Esophagus squamous epithelium (tissue), 5 donors: ENCODE measurements around the gene LGI1. TPM values are rescaled to one million over a fixed set of nuclear protein-coding genes. Genes with fewer than 3 reads are reported as not detected.
A peak's percentile ranks its signal among the peaks of the same experiment; 100 is the strongest.

Experiments used
- DNase-seq: peaks from one replicate; lab custom pipeline; 2025; lab: John Stamatoyannopoulos, UW
- H3K27ac ChIP-seq, 4 donors: fragments of 200-600 bp; sonication (generic); one replicate each; pipeline ENCODE4 v1.5.1; 2016 to 2019; ENCODE audit warnings: mild to moderate bottlenecking in 1 of 4
- H3K27me3 ChIP-seq, 4 donors: fragments of 200-600 bp; sonication (generic); 1 replicate in 3 of 4; 2 replicates in 1 of 4; pipeline versions ENCODE4 v1.5.1 to v1.6.0; 2017 to 2021; ENCODE audit warnings: antibody characterized with exemption in 1 of 4
- H3K36me3 ChIP-seq, 3 donors: fragments of 200-600 bp; sonication (generic); one replicate each; pipeline ENCODE4 v1.5.1; 2016 to 2019
- H3K4me1 ChIP-seq, 3 donors: fragments of 200-600 bp; sonication (generic); one replicate each; pipeline ENCODE4 v1.5.1; 2017 to 2019
- H3K4me3 ChIP-seq, 4 donors: fragments of 200-600 bp; sonication (generic); 1 replicate in 3 of 4; 2 replicates in 1 of 4; pipeline ENCODE4 v1.5.1; 2016 to 2019; ENCODE audit warnings: mild to moderate bottlenecking in 2 of 4, moderate library complexity in 1 of 4
- H3K9me3 ChIP-seq, 3 donors: fragments of 200-600 bp; sonication (generic); one replicate each; pipeline ENCODE4 v1.5.1; 2016 to 2019
- POLR2A ChIP-seq, 4 donors: fragments of 450-650 bp; IDR thresholded peaks; one replicate each; pipeline ENCODE4 v1.6.1; 2017; ENCODE audit warnings: antibody characterized with exemption in 4 of 4, mild to moderate bottlenecking in 4 of 4, moderate library complexity in 3 of 4
- WGBS, 2 donors: methylation state at CpG; one replicate each; pipeline ENCODE4 v1.1.5; 2018; 5-methylcytosine and 5-hydroxymethylcytosine counted together
- intact Hi-C: fragments of 100-400 bp; cut with DNase I; formaldehyde crosslinking; loops from one replicate; pipeline ENCODE4 v1.15.0; 2022
- total RNA-seq, 4 donors: library from RNA; depleted of rRNA; stranded (reverse); fragments of >200 nt; gene quantifications; one replicate each; pipeline ENCODE4 v1.1.0, GENCODE V29; 2016
- TF ChIP-seq, protein P1 (sequence below), 6 experiments: fragments of 450-650 bp in 4 of 6; fragments of 200-600 bp in 2 of 6; sonication (generic) in 2 of 6; IDR thresholded peaks; one replicate each; pipeline ENCODE4 v1.5.1; 2016 to 2019; ENCODE audit warnings: antibody characterized with exemption in 6 of 6, mild to moderate bottlenecking in 4 of 6, moderate library complexity in 4 of 6
- donor health status: DM: yes; HTN: yes; CAD: no.

LGI1 gene
- total RNA-seq, 4 donors from 2014 or later, result 0.41 to 2.9 TPM; not detected in 2

DNA sequence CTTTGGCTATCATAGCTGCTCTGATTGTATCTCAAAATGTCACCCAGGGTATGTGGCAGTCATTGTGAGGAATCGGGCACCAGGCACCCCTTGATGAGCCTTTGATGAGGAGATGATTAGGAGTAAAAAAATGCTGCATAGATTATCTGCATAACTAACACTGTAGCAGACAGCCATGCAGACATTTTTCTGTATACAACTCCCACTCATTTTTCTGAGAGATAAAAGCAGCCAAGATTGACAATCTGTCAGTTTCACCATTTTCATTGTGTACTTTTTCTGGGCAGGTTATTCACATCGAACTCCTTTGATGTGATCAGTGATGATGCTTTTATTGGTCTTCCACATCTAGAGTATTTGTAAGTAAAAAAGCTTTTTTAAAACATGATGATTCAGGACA, 19.4 kb downstream of the LGI1 start:
- WGBS, 2 donors, result 25 to 33% methylated on average over 2 of the region's 2 CpGs
- intact Hi-C loops, result no loop called here
- no peaks in the 10 kb centered on the region for H3K4me1 ChIP-seq

DNA sequence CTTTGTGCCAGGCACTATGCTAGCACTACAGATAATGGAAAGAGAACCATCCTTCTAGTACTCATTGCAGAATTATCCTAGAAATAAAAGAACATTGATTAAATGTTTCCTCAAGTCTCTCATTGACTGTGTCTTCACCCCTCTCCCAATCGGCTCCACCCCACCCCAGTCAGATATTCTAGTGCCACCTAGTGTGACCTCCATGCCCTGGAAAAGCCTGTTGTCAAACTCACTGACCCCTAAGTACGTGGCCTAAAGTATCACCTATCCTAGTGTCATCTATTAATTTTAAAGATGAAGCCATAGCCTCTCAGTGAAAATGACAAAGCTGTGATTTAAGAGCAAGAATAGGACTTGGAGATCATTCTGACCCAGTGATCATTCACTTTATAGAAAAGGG, 26.3 kb downstream of the LGI1 start:
- H3K4me1 ChIP-seq, result no peaks in the 10 kb centered on the region
- H3K27ac ChIP-seq, result no peak overlapping the region
- 53 to 65% methylated on average over 2 of the region's 2 CpGs for WGBS, 2 donors
- TF ChIP-seq, protein P1, sequence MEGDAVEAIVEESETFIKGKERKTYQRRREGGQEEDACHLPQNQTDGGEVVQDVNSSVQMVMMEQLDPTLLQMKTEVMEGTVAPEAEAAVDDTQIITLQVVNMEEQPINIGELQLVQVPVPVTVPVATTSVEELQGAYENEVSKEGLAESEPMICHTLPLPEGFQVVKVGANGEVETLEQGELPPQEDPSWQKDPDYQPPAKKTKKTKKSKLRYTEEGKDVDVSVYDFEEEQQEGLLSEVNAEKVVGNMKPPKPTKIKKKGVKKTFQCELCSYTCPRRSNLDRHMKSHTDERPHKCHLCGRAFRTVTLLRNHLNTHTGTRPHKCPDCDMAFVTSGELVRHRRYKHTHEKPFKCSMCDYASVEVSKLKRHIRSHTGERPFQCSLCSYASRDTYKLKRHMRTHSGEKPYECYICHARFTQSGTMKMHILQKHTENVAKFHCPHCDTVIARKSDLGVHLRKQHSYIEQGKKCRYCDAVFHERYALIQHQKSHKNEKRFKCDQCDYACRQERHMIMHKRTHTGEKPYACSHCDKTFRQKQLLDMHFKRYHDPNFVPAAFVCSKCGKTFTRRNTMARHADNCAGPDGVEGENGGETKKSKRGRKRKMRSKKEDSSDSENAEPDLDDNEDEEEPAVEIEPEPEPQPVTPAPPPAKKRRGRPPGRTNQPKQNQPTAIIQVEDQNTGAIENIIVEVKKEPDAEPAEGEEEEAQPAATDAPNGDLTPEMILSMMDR (IDR thresholded peaks at IDR 0.05), result no peak
- no peak for TF ChIP-seq POLR2A (IDR thresholded peaks at IDR 0.05)
- no peak for DNase-seq
- H3K36me3 ChIP-seq, result no peaks in the 10 kb centered on the region
- no peak overlapping the region for H3K4me3 ChIP-seq
- intact Hi-C loops, result no loop called here
- no peaks in the 10 kb centered on the region for H3K9me3 ChIP-seq
- no peaks in the 10 kb centered on the region for H3K27me3 ChIP-seq

More for the DNA sequence above, 19.4 kb downstream of the LGI1 start:
- TF ChIP-seq POLR2A (IDR thresholded peaks at IDR 0.05), result no peak
- Histone ChIP-seq H3K27me3 (peaks cover 0 to 3% (median 0%) of the 10 kb centered on the region in 4 donors), H3K9me3 (no peaks in the 10 kb centered on the region), H3K36me3 (no peaks in the 10 kb centered on the region), H3K4me3 (no peak overlapping the region), H3K27ac (no peak overlapping the region)
- no peak for DNase-seq

DNA sequence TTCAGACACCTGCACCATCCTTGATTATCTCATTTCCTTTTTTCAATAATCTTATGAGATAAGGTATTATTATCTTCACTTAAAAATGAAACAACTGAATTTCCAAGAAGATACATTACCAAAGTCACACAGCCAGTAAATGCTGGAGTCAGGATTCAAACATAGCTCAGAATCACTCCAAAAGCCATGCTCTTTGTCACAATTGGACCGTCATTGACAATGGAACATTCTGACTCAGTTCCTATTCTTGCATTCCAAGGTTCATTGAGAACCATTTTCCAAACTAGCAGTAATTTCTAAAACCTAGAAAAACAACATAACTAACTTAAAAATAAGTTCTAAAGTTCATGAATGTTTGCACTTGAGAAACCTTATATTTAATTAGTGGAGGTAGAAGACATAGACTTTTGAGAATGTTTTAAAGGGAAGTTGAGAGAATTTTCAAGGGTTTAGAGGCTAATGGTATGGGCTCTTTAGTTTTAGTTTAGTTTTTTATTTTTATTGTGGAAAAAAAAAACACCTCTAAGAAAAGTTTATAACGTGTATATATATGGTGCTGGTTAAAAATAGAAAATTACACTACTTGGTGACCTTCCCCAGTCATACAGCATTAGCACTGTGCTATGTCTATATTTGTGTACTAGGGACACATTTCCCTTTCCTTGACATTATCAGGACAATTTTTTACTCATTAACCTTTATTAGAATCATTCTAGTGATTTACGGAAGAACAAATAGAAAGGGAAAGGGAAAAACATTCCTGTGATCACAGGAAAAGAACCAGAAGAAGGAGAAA, 30.9 kb downstream of the LGI1 start:
- 70 to 80% methylated on average over 3 of the region's 3 CpGs for WGBS, 2 donors
- Histone ChIP-seq H3K36me3 (no peaks in the 10 kb centered on the region), H3K4me1 (no peaks in the 10 kb centered on the region), H3K27ac (no peak overlapping the region), H3K4me3 (no peak overlapping the region), H3K27me3 (no peaks in the 10 kb centered on the region), H3K9me3 (no peaks in the 10 kb centered on the region)
- no peak for DNase-seq
- no peak for TF ChIP-seq POLR2A (IDR thresholded peaks at IDR 0.05)
- TF ChIP-seq, protein P1 (IDR thresholded peaks at IDR 0.05), result no peak
- intact Hi-C loops, result no loop called here

DNA sequence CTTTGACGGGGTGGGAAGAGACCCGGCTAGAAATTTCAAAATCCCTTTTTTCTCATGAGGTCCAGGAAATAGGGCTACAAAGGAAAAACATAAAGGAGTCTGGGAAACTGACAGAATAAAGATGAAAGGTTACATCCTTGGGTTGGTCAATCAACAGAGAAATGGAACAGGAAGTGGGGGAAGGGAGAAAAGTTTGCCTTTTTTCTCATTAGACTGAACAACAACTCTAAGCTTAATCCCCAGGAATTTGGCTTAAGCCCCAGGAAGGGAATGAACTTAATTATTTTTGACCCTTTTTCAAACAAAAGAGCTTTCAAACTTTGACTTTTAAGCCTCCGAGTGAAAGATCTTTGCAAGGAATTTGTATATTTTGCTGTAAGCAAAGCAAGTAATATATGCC, 32.7 kb downstream of the LGI1 start:
- Histone ChIP-seq H3K9me3 (no peaks in the 10 kb centered on the region), H3K4me1 (no peaks in the 10 kb centered on the region), H3K36me3 (no peaks in the 10 kb centered on the region), H3K27ac (peak overlapping the region in 1 of 4 donors; percentile 37), H3K27me3 (no peaks in the 10 kb centered on the region), H3K4me3 (no peak overlapping the region)
- intact Hi-C loops, result no loop called here
- WGBS, 2 donors, result 23 to 24% methylated on average over 3 of the region's 3 CpGs
- DNase-seq, result no peak
- TF ChIP-seq, protein P1 (IDR thresholded peaks at IDR 0.05), result no peak
- TF ChIP-seq POLR2A (IDR thresholded peaks at IDR 0.05), result no peak

DNA sequence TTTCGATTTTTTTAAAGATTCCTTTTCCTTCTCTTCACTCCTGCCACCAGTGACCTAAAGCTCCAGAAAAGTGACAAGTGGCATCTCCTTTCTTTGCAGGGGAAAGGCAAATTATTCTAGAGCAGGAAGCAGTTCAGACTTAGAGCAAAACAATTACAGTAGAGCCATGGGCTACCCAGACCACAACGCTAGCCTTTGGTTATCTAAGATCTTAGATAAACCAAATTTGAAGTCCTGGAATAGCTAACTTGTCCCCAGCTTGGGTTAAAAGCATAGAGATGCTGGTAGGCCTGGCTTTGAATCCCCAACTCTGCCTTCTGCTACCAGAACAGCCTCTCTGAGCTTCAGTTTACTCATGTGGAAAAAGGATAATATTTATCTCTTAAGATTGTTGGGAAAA, 38.4 kb downstream of the LGI1 start:
- H3K27ac ChIP-seq, result no peak overlapping the region
- no peaks in the 10 kb centered on the region for H3K4me1 ChIP-seq
- no peaks in the 10 kb centered on the region for H3K9me3 ChIP-seq
- DNase-seq, result no peak
- WGBS, 2 donors, result 63 to 67% methylated on average over 2 of the region's 2 CpGs
- no peaks in the 10 kb centered on the region for H3K36me3 ChIP-seq
- TF ChIP-seq, protein P1 (IDR thresholded peaks at IDR 0.05), result no peak
- TF ChIP-seq POLR2A (IDR thresholded peaks at IDR 0.05), result no peak
- H3K4me3 ChIP-seq, result no peak overlapping the region
- intact Hi-C loops, result no loop called here
- peaks cover 0 to 5% (median 0%) of the 10 kb centered on the region in 4 donors for H3K27me3 ChIP-seq
